OCI-LY7 (cell line): ENCODE measurements around the gene RPS15.

Experiments
- EZH2phosphoT487 ChIP-seq: fragments of 200-600 bp; sonication (generic); IDR thresholded peaks from 2 replicates; pipeline ENCODE4 v1.6.1; 2018; ENCODE audit warnings: low read depth, borderline replicate concordance, mild to moderate bottlenecking, mixed run types, antibody characterized with exemption, low read length, moderate library complexity, mixed read lengths
- TF ChIP-seq, protein P1 (sequence below): fragments of 200-600 bp; sonication (generic); conservative IDR thresholded peaks from 2 replicates; pipeline ENCODE4 v1.5.1; 2014; ENCODE audit warnings: mild to moderate bottlenecking, antibody characterized with exemption, low read length, moderate library complexity, mixed read lengths

DNA sequence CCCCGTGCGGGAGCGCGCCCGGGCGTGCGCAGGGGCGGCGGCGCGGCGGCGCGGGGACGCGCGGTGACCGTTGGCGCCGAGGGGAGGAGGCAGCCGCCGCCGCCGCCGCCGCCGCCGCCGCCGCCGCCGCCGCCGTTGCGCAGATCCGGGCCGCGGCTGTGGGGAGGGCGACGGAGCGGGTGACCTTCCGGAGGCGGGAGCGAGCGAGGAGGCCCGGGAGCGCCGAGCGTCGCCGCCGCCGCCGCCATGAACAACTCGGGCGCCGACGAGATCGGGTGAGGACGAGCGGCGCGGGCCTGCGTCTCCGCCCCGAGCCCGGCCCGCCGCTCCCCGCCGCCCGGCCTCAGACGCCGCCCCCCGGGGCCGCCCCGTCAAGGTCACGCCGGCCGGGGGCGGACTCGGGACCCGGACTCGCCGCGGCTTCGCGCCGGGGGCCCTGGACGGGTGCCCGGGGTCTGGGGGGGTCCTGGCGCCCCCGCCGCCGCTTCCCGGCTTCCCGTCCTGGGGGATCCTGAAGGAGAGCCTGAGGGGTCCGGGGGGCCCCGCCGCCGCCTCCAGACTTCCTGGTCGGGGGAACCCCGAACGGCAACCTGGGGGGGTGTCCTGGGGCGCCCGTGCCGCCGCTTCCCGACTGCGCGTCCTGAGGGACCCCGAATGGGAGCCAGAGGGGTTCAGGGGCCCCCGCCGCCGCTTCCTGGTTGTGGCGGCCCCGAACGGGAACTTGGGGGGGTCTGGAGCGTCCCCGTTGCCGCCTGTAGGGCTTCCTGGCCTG, 30.5 kb upstream of the RPS15 start, which contains the start of gene DAZAP1:
- TF ChIP-seq, protein P1, sequence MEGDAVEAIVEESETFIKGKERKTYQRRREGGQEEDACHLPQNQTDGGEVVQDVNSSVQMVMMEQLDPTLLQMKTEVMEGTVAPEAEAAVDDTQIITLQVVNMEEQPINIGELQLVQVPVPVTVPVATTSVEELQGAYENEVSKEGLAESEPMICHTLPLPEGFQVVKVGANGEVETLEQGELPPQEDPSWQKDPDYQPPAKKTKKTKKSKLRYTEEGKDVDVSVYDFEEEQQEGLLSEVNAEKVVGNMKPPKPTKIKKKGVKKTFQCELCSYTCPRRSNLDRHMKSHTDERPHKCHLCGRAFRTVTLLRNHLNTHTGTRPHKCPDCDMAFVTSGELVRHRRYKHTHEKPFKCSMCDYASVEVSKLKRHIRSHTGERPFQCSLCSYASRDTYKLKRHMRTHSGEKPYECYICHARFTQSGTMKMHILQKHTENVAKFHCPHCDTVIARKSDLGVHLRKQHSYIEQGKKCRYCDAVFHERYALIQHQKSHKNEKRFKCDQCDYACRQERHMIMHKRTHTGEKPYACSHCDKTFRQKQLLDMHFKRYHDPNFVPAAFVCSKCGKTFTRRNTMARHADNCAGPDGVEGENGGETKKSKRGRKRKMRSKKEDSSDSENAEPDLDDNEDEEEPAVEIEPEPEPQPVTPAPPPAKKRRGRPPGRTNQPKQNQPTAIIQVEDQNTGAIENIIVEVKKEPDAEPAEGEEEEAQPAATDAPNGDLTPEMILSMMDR: no peak
- no peak for TF ChIP-seq EZH2phosphoT487
